Cardiac muscle cell (in vitro differentiated cells and primary cell): ENCODE measurements around the gene SERPINB5. TPM values are rescaled to one million over a fixed set of nuclear protein-coding genes. Genes with fewer than 3 reads are reported as not detected.

ENCODE experiments used
- DNase-seq, 2 donors: peaks; one replicate each; pipeline versions ENCODE4 v3.0.0 to v3.0.0-alpha.2; 2010 to 2017; ENCODE audit warnings: low read depth in 1 of 2, low spot score in 1 of 2
- H3K27ac ChIP-seq: fragments of 200-600 bp; sonication (generic); 2 replicates; pipeline ENCODE4 v1.5.1; 2016
- H3K27me3 ChIP-seq: fragments of 200-600 bp; sonication (generic); 2 replicates; pipeline ENCODE4 v1.6.0; 2016; ENCODE audit warnings: control low read depth
- H3K36me3 ChIP-seq: fragments of 200-600 bp; sonication (generic); 2 replicates; pipeline ENCODE4 v1.5.1; 2016; ENCODE audit warnings: control low read depth
- H3K4me1 ChIP-seq: fragments of 200-600 bp; sonication (generic); 2 replicates; pipeline ENCODE4 v1.8.1; 2017; ENCODE audit warnings: low read depth, mild to moderate bottlenecking, mixed run types
- H3K4me3 ChIP-seq: fragments of 200-600 bp; sonication (generic); 2 replicates; pipeline ENCODE4 v1.5.1; 2016; ENCODE audit warnings: mild to moderate bottlenecking
- H3K9me3 ChIP-seq: fragments of 200-600 bp; sonication (generic); 2 replicates; pipeline ENCODE4 v1.5.1; 2017; ENCODE audit warnings: low read depth, mild to moderate bottlenecking, control low read depth
- polyA plus RNA-seq: library from polyadenylated mRNA; unstranded; fragments of >200 nt; fragmentation: Nextera tagmentation; extraction: Ambion mirVana; gene quantifications from 2 replicates; pipeline ENCODE4 v1.2.1, GENCODE V29; 2016
- total RNA-seq: library from RNA; depleted of rRNA; stranded (reverse); fragments of >200 nt; gene quantifications from 2 replicates; pipeline ENCODE4 v1.2.3, GENCODE V29; 2016
- TF ChIP-seq, protein P1 (sequence below): IDR thresholded peaks from 2 replicates; pipeline ENCODE4 v1.5.1; 2012; ENCODE audit warnings: low read depth, mild to moderate bottlenecking, low read length

The SERPINB5 gene
- total and polyA plus RNA-seq, 2 experiments from 2014 or later = not detected

DNA sequence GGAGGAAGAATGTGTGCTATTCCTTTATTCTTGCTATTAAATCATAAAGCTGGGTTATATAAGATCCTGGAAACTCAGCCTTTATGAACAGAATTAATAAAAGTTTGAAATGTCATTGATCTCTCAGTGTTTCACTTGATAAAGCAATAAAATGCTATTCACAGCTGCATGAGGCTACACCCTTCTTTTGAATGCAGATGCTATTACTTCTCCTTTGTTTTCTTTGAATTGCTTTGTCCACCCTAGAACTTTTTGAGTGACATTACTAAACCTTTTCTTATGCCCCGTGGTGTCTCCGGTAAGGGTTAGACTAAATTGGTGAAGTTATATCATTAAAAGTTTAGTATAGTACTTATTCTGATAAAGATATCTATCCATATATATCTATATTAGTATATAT, 18.9 kb downstream of the SERPINB5 start:
- H3K27ac ChIP-seq = no peak overlapping the region
- no peaks in the 10 kb centered on the region for H3K36me3 ChIP-seq
- H3K4me3 ChIP-seq = no peak overlapping the region
- no peak for DNase-seq
- no peaks in the 10 kb centered on the region for H3K4me1 ChIP-seq
- no peaks in the 10 kb centered on the region for H3K9me3 ChIP-seq
- no peaks in the 10 kb centered on the region for H3K27me3 ChIP-seq
- TF ChIP-seq, protein P1, sequence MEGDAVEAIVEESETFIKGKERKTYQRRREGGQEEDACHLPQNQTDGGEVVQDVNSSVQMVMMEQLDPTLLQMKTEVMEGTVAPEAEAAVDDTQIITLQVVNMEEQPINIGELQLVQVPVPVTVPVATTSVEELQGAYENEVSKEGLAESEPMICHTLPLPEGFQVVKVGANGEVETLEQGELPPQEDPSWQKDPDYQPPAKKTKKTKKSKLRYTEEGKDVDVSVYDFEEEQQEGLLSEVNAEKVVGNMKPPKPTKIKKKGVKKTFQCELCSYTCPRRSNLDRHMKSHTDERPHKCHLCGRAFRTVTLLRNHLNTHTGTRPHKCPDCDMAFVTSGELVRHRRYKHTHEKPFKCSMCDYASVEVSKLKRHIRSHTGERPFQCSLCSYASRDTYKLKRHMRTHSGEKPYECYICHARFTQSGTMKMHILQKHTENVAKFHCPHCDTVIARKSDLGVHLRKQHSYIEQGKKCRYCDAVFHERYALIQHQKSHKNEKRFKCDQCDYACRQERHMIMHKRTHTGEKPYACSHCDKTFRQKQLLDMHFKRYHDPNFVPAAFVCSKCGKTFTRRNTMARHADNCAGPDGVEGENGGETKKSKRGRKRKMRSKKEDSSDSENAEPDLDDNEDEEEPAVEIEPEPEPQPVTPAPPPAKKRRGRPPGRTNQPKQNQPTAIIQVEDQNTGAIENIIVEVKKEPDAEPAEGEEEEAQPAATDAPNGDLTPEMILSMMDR = no peak

DNA sequence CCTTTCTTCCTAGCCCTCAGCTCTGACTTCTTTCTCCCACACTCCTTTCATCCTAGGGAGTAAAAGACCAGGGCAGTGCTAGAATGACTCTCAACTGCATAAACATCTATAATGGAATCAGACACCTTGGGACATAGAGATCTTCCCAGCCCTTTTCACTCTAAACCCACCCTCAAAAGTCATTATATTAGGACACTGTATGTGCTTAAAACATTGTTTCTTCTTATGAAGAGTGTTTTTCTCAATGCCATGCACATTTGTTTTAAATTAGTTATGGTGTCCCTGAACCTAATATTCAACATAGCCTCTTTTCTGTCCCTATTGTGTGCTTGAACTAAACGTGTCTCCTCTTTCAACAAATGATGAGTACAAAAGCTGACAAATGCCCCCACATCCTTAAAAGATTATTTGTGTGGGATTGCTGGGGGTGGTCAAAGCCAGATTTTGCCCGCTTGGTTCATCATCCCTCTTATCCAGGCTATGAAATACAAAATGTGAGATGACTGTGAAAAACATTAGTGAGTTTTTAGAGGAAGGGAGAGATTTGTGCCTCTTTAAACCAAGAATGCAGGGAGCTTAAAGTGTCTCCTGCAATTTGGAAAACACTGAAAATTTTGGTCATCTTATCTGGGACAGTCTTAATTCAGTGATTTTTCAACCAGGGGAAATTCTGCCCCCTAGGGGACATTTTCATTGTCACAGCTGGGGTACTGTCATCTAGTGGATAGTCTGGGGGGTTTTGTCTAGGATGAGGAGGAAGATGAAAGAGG, 29.0 kb downstream of the SERPINB5 start:
- peak; percentile 23 to 27 for DNase-seq
- Histone ChIP-seq H3K9me3 (no peaks in the 10 kb centered on the region), H3K4me1 (no peaks in the 10 kb centered on the region), H3K27me3 (no peaks in the 10 kb centered on the region), H3K36me3 (no peaks in the 10 kb centered on the region), H3K27ac (no peak overlapping the region), H3K4me3 (no peak overlapping the region)
- TF ChIP-seq, protein P1 = peak; percentile 61

DNA sequence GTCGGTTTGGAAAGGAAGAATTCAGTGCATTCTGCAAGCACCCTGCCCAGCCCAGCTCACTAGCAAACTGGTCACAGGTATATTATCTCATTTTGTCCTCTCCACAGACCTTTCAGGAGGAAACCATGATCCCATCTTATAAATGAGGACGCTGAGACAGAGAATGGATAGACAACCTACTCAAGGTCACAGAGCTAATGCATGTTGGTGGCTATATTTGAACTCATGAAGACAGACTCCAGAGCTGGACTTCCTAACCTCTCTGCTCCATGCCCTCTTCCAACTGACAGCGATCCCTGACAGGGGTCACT, 29.5 kb downstream of the SERPINB5 start:
- no peak for DNase-seq
- H3K4me1 ChIP-seq = no peaks in the 10 kb centered on the region
- TF ChIP-seq, protein P1 = no peak
- no peaks in the 10 kb centered on the region for H3K27me3 ChIP-seq
- H3K36me3 ChIP-seq = no peaks in the 10 kb centered on the region
- no peaks in the 10 kb centered on the region for H3K9me3 ChIP-seq
- H3K27ac ChIP-seq = no peak overlapping the region
- H3K4me3 ChIP-seq = no peak overlapping the region

DNA sequence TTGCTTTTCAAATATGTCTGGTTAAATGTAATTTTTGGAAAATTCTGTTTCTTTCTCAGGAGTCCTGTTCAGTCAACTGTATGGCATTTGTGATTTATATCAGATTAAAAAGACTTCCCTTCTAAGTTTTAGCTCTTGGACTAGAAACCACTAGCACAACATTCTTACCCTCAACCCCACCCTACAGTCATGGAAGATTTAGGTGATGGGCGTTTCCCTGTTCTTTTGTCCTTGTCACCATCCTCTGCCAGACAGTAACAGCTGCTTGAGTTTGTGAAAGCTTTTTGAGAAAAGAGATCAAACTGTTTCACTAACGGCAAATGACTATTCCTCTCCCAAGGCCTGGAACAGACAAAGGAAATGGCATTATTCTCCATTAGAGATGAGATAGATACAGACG, 31.8 kb downstream of the SERPINB5 start:
- H3K27ac ChIP-seq = no peak overlapping the region
- DNase-seq = no peak
- TF ChIP-seq, protein P1 = no peak
- H3K27me3 ChIP-seq = no peaks in the 10 kb centered on the region
- H3K9me3 ChIP-seq = no peaks in the 10 kb centered on the region
- no peaks in the 10 kb centered on the region for H3K36me3 ChIP-seq
- H3K4me3 ChIP-seq = no peak overlapping the region
- no peaks in the 10 kb centered on the region for H3K4me1 ChIP-seq

DNA sequence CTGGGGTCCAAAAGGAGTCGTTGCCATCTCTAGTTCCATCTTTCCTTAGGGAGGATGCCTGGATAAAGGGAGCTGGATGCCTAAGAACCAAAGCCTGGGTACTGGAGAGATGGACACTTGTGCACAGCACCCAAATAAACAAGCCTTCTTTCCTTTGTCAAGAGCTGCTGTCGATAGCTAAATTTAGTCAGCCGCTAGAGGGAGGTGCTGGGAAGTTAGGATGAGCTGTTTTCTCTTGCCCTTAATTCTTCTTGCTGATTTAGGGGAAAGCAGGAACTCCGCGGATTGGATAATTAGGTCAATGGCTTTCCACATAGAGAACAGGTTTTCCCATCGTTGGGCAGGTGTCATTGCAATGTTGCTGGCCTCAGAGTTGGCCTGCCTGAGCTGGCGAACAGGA, 34.5 kb downstream of the SERPINB5 start:
- no peaks in the 10 kb centered on the region for H3K27me3 ChIP-seq
- TF ChIP-seq, protein P1 = peak; percentile 72
- no peaks in the 10 kb centered on the region for H3K9me3 ChIP-seq
- no peaks in the 10 kb centered on the region for H3K36me3 ChIP-seq
- H3K4me3 ChIP-seq = no peak overlapping the region
- no peak overlapping the region for H3K27ac ChIP-seq
- peak; percentile 63 for DNase-seq
- H3K4me1 ChIP-seq = no peaks in the 10 kb centered on the region
